HTR-8/SVneo (cell line): Measurements from ENCODE around the gene DLX3.

ENCODE experiments used
- DNase-seq: peaks from one replicate; pipeline ENCODE4 v3.0.0; 2011; ENCODE audit warnings: low spot score, mixed read lengths; ENCODE audit not compliant: insufficient read length
- FAIRE-seq: peaks from 2 replicates; lab custom pipeline; 2011; peaks lifted over from hg19 to GRCh38; lab: Jason Lieb, UNC

Gene DLX3

DNA sequence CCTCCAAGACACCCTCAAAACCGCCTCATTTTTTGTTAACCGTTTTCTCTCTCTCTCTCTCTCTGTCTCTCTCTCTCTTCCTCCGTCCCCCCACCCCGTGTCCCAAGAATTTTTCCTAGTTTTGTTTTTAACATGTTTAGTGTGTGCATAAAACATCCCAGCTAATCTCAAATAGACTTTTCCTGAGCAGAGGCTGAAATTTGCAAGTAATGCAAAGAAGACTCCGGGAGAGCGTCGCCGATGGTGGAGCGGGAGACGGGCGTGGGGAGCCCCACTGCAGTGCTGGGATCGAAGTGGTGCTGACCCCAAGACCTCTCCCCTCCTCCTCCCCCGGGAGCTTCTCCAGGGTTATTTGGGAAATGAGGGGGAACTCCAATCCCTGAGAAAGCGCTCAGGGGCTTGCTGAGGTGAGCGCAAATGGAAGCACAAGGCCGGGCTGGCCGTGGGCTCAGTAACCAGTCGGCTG, 30.7 kb downstream of the DLX3 start:
- DNase-seq (no peak), FAIRE-seq (no peak)

DNA sequence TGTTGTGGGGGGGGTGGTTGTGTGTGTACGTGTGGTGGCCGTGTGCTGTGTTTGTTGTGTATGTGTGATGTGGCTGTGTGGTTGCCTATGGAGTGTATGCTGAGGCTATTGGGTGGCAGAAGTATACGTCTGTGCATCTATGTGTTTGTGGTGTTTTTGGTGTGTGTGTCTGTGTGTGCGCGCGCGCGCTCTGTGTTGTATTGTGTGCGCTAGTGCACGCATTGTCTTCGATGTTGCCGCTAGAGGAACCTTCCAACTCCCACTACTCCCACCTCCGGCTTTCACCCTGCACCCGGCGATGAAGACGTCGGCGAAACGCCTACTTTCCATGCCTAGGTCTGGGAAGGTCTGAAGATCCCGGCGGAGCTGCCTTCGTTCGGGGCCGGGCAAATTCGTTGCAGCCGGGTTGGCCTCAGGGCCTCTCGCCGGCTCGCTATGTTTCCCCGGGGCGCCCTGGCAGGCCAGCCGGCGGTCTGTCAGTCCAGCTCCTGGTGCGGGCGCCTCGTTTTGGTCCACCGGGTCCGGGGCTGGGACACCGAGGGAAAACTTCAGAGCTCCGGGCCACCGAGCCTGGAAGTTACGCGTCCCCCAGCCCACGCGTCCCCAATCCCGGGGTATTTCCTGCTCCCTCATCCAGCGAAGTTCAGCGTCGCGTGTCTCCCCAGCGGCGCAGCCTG, 31.3 kb downstream of the DLX3 start:
- FAIRE-seq (peak; percentile 83), DNase-seq (no peak)

DNA sequence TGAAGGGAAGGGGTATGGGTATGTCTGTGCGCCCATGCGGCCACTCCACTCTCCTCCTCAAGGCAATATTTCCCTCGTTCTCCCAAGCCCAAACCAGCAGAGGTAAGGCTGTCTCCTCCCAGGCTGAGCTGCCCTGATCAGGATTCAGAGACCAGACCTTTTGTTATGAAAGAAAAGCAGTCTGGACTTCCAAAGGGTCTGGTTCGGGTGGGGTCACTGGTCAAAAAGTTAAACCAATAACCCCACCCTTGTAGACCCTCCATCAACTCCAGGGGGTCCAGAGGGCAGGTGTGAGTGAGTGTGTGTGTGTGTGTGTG, 31.8 kb downstream of the DLX3 start:
- DNase-seq (no peak), FAIRE-seq (no peak)

DNA sequence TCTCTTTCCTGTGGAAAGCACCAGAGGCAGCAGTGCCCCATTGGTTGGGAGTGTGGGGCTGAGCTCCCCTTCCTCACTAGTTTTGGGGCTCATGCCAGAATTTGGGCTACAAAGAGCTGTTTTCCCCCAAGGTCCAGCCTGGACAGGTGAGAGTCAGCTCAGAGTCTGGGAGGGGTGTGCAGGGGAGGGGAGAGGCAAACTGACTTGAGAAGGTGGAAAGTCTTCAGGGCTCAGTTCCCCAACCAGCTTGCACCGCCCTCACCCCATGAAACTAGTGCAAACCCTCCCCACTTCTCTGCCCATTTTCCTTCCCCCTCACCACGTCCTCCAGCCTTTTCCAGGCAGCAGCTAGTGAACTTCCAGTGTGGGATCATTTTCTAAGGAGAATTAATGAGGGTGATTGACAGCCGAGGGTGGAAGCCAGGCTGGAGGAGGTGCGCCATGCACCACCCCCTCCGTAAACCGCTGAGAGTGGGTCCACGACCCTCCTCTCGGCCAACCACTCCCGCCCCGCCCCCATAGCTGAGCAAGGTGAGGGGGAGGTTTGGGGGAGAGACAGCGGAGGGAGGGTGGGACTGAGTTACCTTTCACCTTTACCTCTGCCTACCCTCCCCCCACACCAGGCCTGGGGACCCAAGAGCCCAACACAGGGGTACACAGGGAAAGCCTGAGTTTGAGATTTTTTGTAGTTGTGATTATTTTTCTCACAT, 32.3 kb downstream of the DLX3 start:
- no peak for FAIRE-seq
- no peak for DNase-seq

DNA sequence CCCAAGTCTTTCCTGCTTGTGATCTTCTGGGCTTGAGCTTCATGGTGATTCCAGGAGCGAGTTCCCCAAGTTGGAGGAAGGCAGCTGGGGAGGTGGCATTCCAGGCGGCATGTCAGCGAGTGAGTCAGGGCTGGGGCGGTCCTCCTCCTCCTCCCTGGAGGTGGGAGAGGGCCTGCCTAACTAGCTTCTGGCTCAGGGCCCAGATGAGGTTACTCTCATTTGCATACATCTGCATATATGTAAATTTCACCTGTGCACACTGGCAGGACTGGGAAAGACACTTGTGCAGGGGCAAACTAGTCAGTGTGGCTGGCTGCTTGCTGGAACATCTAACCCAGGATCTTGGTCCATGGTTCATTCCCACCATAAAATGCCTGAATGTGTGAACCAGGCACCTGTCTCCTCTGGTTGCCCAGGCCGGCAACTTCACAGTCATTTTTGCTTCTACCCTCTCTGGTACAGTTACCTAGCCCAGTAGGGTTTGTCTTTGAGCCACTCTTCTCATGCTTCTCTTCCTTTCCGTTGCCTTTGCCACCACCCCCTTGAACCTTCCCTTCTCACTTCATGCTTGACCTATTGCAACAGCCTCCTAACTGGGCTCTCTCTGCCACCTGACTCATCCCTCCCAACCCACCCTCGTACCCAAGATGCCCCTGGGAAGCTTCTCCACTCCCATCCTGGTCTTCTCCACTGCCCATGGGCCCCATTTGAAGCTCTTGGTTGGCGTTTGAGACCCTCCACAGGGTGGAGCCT, 35.7 kb downstream of the DLX3 start:
- FAIRE-seq = peak; percentile 83

DNA sequence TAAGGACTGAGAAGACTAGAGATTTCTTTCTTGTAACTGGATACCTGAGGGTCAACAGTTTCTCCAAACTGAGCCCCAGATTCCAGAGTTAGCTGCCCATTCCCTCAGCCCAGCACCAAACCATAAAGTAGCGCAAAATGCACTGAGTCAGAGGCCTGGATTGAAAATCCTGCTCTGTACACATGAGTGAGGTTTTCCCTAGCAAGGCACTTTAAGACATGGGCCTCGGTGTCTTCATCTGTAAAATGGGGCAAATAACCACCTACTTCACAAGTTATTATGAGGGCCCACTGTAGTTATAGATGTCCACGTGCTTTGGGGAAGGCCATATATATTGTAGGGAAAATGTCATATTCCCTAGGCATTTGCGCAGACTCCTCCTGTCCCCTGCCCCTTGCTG, 36.3 kb downstream of the DLX3 start:
- FAIRE-seq = peak; percentile 54
- no peak for DNase-seq

More for the DNA sequence above, 35.7 kb downstream of the DLX3 start:
- no peak for DNase-seq

DNA sequence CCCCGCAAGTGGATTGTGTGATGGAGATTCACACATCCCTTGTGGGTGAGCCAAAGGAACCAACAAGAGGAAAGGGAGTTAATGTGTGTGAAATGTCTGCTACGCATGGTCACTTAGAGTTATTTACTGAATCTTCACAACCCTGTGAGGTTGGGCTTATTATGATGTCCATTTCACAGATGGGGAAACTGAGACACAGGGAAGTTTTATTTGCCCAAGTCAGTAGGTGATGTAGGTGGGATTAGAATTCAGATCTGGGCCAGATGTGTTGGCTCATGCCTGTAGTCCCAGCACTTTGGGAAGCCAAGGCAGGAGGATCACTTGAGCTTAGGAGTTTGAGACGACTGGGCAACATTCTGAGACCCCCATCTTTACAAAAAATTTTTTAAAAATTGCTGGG, 37.7 kb downstream of the DLX3 start:
- FAIRE-seq = peak; percentile 44
- no peak for DNase-seq

DNA sequence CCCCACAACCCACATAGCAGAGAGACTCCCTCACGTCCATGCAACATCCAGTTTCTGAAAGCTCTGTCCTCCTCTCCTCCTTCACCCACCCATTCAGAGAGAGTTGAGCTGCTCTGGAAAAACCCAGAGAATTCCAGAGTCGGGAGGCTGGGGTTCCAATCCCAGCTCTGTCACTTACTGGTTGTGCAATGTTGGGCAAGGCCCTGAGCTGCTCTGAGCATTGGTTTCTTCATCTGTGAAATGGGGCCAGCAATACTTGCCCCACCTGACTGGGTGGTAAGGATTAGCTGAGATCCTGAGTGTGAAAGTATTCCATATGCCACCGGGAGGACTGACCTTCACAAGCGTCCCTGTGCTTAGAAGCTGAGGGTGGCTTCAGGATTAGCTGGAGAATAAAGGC, 38.2 kb downstream of the DLX3 start:
- DNase-seq (no peak), FAIRE-seq (no peak)

DNA sequence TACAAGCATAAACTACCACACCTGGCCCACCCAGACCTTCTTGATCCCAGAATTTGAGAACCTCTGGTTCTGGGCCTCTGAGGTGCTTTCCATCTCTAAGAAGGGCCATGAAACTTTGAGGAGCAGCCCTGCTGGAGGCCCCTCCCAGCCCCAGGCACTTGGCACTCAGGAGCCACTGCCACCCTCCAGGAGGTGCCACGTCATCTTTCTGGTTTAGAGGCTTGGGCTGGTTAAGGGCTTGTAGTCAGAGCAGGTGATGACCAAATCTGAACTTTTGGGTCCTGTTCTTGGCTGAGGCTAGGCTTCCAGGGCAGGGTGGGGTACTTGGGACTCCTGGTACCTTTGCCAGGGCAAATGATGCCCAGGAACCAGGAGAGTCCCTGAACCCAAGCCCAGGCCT, 39.9 kb downstream of the DLX3 start:
- no peak for FAIRE-seq
- DNase-seq = no peak

DNA sequence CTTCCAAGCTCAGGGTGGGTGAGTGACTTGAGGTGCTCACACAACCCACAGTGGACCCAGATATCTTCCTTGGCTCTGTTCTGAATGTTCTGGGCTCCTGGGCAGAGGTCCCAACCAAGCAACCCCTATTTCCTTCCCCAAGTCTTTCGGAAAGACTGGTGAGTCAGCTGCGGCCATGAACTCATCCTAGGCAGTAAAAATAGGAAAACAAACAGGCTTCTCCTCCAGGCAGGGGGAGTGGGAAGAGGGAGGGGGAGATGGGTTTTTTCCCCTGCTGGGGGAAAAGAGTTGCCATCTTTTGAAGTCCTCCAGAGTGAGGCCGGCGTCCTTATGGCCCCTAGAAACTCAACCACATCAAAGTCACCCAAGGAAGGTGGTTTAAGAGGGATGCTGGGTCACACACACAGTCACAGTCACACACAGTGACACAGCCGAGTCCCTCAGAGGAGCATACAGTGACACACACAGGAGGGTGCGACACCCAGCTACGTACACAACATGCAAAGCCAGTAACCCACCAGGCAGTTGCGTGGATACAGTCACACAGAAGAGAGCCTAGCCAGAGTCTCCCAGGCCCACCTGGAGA, 42.0 kb downstream of the DLX3 start:
- DNase-seq = no peak
- peak; percentile 90 for FAIRE-seq

DNA sequence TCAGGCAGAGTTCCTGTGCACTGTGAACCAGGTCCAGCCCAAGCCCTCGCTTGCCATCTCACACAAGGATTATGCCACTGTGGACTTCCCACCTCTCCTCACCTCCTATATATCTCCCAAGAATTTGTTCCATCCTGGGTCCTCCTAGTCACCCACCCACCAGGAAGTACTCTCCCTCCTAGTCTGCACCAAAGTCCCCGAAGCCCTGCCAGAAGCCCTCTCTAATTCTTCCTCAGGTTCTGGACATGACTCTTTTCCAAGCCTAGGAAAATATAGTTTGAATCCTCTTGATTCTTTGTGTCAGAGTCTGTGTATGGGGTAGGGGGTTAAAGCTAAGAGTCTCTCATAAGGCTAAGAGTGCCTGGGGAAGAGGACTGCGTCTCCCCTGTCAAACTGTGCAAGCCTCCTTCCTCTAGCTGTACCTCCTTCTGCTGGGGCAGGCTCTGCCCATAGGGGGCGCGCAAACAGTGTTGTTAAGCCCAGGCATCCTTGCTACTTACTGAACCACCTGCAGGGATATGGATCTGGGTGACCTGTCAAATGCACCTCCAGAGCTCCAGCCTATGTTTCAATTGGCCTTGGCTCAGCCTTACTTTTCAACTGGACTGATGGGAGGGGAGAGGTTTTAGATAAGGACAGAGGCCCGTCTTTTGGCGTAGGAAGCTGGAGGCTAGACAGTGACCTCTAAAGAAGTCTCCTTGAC, 42.7 kb downstream of the DLX3 start:
- FAIRE-seq (peak; percentile 98), DNase-seq (peak; percentile 87)

DNA sequence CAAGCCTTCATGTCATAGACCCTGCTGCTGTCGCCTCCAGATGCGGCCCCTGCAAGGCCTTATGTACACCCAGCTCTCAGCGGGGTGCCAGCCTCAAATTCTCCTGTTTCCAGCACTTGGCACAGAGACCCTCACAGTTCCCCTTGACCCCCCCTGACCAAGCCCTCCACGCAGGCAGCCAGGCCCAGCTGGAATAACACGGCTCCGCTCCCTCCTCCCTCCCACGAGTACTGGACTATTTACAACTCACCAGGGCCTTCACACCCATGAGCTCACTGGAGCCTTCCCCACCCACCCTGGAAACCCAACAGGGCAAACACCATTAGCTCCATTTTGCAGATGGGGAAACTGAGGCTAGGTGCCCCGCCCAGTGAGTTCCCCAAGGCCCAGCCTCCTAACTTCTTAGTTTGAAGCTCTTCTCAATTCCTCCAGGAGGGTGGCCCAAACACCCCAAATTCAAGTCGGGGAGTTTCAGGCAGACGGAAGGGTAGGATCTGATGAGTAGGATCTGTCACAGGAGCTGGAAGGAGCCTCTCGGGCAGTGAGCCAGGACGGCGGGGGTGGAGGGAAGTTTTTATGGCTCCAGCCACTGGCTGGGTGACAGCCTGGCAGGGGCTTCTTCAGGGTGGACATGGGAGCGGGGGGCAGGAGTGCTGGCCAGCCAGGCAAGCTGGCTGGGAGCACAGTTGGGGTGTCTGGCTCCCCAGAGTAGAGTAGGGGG, 43.5 kb downstream of the DLX3 start:
- DNase-seq = no peak
- FAIRE-seq = no peak

DNA sequence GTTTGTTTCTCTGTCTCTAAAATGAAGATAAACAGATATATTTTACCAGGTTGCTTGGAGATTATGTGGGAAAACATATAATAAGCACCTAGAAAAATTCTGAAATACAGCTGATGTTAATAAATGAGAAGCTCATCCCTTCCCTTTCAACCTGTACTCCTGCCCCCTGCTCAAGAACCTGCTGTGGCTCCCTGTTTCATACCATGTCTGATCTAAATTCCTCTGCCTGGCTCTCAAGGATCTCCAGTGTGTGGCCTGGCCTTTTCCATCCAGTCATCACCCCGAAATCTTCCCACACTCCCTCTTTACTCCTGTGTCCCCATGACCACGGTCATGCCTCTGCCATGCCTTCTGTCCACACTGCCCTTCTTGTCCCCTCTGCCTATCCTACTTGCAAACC, 45.4 kb downstream of the DLX3 start:
- no peak for DNase-seq
- no peak for FAIRE-seq

DNA sequence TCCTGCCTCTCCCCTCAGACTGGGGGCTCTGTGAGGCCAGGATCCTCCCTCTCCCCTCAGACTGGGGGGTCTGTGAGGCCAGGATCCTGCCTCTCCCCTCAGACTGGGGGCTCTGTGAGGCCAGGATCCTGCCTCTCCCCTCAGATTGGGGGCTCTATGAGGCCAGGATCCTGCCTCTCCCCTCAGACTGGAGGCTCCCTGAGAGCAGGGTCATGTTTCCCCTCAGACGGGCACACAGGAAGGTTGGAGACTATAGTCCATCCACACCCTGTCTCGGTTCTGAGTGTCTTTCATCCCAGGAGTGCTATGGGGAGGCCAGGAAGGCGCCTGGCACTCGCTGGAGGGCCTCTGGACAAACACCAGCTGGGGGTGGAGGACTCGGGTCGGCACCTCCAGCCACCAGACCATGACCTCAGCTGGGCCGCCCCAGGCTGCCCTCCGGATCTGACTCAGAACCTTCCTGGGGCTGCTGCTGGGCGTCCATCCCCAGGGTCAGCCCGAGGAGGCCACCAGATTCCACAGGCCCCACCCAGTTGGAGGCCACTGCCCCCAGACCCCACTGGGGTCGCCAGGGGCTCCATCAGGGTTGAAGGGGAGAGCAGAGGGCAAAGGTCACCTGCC, 48.0 kb downstream of the DLX3 start:
- FAIRE-seq (no peak), DNase-seq (no peak)

DNA sequence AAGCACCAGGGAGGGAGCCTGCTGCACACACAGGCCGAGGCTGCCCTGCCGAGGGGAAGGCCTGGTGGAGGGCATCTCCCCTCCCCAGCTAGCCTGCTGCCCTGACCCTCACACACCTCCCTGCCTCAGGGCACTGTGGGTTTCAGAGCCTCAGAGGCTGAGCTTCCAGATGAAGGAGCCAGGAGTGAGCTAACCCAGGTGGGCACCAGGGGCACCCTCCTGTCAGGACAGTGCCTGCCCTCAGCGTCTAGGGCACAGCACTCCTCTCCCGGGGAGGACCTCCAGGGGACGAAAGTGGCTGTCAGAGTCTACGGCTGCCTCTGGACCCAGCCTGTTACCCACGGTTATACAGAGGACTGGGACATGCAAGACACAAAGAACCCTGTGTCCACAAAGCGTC, 48.8 kb downstream of the DLX3 start:
- DNase-seq (no peak), FAIRE-seq (peak; percentile 77)

DNA sequence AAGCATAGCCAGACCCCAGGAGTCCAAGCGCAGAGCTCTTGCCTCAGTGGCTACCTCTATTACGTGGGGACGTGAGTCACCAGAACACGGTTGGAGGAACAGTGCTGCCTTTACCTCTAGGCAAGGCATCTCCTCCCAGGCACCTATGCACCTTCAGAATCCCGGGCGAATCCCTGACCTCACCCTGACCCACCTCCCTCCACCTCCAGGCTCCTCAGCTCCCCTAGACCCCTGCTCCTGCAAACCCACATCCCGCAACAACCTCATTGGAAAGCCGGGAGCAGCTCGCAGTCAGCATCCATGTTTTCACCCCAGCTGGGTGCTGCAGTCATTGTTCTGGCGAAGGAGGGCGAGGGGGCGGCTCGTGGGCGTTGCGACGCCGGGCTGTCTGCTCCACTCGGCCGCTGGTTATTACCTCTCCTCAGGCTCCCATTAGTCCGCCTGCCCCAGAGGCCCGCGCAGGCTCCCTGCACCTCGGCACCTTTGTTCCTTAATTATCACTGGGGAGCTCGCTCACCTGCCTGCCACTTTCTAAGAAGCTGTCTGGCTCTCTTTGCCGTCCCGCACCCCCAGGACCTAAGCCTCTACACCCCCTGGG, 50.7 kb downstream of the DLX3 start:
- DNase-seq = no peak
- peak; percentile 13 for FAIRE-seq

DNA sequence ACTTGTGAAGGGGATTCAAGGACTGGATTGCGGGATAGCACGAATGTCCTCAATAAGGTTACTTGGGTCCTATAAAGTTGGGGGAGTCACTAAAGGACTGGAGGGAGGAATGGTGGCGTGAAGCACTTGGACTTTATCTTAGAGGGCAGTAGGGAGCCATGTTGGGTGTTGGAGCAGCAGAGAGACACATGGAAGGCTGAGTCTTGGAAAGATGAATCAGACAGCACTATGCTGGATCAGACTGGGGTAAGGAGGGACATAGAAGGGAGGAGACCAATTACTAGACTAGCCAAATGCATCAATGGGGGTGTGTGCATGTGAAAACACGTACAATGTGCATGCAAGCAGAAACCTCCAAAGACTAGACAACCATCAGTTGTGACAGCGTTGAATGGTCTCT, 52.1 kb downstream of the DLX3 start:
- FAIRE-seq (peak; percentile 51), DNase-seq (no peak)

DNA sequence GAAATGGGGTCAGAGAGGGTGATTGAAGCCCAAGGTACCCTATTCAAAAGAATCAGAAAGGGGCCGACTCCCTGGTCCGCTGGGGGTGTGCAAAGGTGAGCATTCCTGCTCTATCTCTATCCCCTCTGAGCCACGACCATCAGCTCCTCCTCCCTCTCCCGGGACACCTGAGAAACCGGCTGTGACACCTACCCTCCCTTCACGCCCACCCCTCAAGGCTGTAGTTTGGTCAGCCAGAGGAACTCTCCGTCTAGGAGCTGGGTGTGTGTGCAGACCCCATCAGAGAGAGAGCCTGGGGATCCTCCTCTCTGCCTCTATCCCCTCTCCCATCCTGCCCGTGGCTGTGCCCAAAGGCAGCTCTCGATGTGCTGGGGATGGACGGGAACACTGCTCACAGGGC, 53.6 kb downstream of the DLX3 start:
- DNase-seq = no peak
- no peak for FAIRE-seq
